Measurements from ENCODE around the gene AGMO.

AGMO gene

DNA sequence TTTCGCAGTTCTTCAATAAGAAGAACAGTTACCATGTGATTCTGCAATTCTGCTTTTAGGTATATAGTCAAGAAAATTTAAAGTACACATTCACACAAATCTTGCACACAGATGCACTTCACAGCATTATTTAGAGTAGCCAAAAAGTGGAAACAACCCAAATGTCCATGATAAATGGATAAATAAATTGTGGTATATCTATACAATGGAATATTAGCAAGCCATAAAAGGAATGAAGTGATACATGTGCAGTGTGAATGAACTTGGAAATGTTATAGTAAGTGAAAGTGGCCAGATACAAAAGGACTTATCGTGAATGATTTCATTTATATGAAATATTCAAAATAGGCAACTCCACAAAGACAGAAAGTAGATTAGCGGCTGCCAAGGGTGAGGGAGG, 109.1 kb downstream of the AGMO start:
- no peak for DNase-seq

GRCh38 chr7:15446722-15447121, 115.1 kb downstream of the AGMO start:
- DNase-seq = no peak

GRCh38 chr7:15446280-15446679, 115.5 kb downstream of the AGMO start:
- DNase-seq = no peak

DNA sequence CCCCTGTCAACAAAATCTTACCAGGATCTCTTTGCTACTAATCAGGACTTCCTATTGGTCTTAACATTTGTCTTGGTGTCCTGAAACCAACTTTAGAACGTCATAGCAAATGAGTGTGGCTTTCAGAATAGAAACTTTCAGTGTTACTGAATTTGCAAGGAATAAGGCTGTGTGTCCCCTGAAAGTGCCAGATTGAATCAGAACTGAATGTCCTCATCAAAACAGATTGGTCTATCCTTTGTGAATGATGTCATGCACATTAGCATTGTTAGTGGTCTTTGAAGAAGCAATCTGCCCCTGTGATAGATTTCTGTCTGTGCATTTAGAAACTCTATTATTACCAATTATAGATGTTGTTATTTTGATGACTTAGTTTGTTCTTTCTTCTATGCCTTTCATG, 119.9 kb downstream of the AGMO start:
- no peak for DNase-seq

- no peak for DNase-seq
These were observed 121.3 kb downstream of the AGMO start for GRCh38 chr7:15440482-15440881.

GRCh38 chr7:15439853-15440252, 122.0 kb downstream of the AGMO start:
- no peak for DNase-seq

DNA sequence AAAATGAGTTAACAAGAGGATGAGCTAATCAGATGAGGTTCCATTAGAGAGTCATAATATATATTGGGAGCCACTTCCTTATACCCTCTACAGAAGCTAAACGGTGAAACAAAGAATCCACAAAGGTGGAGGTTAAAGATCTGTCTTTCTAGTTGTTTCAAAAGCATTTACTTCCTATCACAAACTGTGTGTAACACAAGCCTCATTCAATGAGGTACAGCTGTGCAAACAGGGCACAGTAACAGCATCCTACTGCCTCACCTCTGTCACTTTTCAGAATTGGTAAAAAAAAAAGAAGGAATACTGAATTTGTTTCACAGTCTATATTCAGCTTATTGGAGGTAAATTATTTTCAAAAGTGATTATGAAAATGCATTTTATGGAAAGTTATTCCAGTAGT, 128.7 kb downstream of the AGMO start:
- DNase-seq = peak; percentile 40

DNA sequence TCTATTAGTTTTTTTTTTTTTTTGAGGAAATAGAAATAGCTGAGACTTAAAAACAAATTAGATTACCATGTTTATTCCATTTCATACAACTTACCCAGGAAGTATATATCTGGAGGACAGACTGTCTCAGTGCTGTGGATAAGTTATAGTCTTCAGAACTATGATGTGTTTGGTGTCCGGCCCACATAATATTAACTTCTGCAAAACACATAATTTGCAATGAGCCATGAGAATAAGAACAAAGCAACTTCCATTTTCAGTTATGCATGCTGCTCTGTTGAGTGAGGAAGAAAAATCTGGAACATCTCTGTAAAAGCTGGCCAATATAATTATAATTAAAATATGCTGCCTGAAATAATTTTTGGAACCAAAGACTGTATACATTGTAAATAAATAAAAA, 130.9 kb downstream of the AGMO start:
- no peak for DNase-seq

GRCh38 chr7:15430191-15430590, 131.6 kb downstream of the AGMO start:
- no peak for DNase-seq

GRCh38 chr7:15424468-15424867, 137.3 kb downstream of the AGMO start:
- no peak for DNase-seq

GRCh38 chr7:15419596-15419995, 142.2 kb downstream of the AGMO start:
- DNase-seq = no peak

GRCh38 chr7:15418264-15418663, 143.6 kb downstream of the AGMO start:
- no peak for DNase-seq

GRCh38 chr7:15417341-15417988, 144.3 kb downstream of the AGMO start:
- no peak for DNase-seq

DNA sequence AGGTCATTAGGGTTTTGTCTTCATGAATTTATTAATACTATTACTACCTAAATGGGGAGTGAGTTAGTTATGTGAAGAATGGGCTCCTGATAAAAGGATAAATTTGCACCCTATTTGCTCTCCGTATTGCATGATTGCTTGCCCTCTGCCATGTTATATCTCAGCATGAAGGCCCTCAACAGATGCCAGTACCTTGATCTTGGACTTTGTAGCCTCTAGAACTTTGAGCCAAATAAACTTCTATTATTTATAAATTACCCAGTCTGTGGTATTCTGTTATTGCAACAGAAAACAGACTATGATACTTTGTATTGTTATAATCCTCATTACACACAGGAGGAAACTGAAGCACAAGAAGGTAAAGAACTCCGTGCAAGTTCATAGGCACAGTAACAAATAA, 150.8 kb downstream of the AGMO start:
- DNase-seq = no peak

- DNase-seq = no peak
These were observed 153.9 kb downstream of the AGMO start for GRCh38 chr7:15407910-15408309.

- DNase-seq = no peak
These were observed 158.1 kb downstream of the AGMO start for GRCh38 chr7:15403751-15404150.

DNA sequence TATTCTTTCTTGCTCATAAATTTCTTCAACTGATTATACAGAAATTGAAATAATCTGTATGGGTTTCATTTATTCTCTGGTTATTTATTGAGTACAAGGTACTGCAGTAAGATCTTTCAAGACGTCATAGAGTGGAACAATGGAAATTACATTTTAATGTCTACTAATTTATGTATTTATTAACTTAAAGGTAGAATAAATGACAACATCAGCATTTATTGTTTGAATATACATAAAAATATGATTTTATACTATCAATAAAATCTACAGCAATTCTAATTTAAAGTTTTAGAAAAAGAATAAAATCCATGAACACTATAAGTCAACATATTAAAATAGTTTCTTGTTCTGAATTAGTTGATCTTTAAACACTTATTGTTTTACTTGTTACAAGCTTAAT, 158.5 kb downstream of the AGMO start:
- no peak for DNase-seq

- DNase-seq = no peak
These were observed 159.2 kb downstream of the AGMO start for GRCh38 chr7:15402436-15403136.

DNA sequence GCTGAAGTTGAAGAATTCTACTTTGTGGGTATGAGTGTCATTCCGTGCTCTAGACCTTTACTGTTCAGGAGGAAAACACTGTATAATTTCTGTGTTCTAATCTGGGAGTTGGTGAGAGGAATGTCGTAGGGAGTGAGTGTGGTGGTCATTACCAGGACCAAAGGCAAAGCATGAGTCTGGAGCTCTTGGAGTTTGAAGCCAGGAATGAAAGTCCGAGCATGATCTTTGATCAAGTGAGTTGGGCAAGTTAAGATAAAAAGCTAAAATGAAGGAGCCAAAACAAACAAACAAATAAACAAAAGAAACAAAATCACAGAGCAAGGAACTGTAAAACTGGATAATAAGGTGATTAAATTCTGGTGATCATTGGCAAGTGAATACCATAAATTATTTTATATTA, 161.4 kb downstream of the AGMO start:
- no peak for DNase-seq

- no peak for DNase-seq
These were observed 162.4 kb downstream of the AGMO start for GRCh38 chr7:15399441-15399840.

DNA sequence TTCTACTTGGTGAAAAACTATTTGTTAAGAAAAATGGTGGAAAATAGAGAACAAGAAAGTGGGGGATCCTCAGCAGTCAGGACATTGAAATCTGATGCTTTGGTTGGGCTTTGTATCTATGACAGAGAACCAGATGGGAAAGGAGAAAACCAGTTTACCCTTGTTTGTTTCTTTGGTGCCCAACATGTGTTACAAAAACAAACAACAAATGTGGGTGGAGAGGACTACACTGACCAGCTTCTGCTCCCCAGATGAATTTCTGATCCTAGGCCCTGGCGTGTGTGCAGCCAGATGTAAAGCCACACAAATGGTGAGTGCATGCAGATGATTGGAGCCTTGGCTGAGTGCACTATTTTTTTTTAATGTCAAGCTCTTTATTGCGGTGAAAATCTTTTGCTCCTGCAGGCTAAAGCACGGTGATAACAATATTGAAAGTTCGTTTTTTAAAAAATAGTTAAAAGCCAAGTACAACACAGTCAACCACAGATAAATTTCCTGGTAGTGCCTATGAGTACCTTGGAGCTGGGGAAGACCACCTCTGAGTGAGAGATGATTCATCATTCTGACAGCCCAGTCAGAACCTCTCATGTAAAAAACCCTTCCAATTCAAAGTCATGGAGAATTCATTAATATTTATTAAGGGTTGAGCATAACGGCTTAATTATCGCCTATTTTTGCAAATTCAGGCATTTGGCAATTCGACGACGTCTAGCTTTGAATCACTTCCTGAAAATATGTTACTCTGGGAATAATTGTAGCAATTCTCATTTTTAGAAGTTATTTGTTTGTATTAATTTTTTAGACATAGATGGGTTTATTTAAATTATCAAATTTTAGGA, 163.7 kb downstream of the AGMO start:
- no peak for DNase-seq

GRCh38 chr7:15397159-15397550, 164.7 kb downstream of the AGMO start:
- no peak for DNase-seq

GRCh38 chr7:15396210-15397158, 165.3 kb downstream of the AGMO start:
- DNase-seq = no peak
